Right lobe of liver (tissue), 6 donors: ENCODE data around the gene SLITRK2. TPM values are rescaled to one million over a fixed set of nuclear protein-coding genes. Genes with fewer than 3 reads are reported as not detected.

Source experiments
- ATAC-seq, 4 donors: fragments of 200-7000 bp; cut with Tn5 transposase; one replicate each; pipeline ENCODE4 v1.9.1; 2020; ENCODE audit warnings: mild to moderate bottlenecking in 4 of 4, moderate library complexity in 4 of 4
- DNase-seq, 3 donors: peaks; one replicate each; pipeline ENCODE4 v3.0.0-alpha.2; 2020
- H3K27ac ChIP-seq, 3 donors: fragments of 200-600 bp; one replicate each; pipeline ENCODE4 v1.8.0; 2022
- H3K27me3 ChIP-seq, 2 donors: fragments of 200-600 bp; one replicate each; pipeline ENCODE4 v1.8.0; 2022
- H3K36me3 ChIP-seq, 4 donors: fragments of 200-600 bp; sonication (generic) in 1 of 4; one replicate each; pipeline versions ENCODE4 v1.5.1 to v1.8.0; 2017 to 2022; ENCODE audit warnings: control low read depth in 1 of 4
- H3K4me1 ChIP-seq, 4 donors: fragments of 200-600 bp; sonication (generic) in 1 of 4; one replicate each; pipeline versions ENCODE4 v1.5.1 to v1.8.0; 2017 to 2022; ENCODE audit warnings: control low read depth in 1 of 4
- H3K4me3 ChIP-seq, 3 donors: fragments of 200-600 bp; one replicate each; pipeline ENCODE4 v1.8.0; 2022
- H3K9me3 ChIP-seq, 4 donors: fragments of 200-600 bp; sonication (generic) in 1 of 4; one replicate each; pipeline versions ENCODE4 v1.5.1 to v1.8.0; 2017 to 2022; ENCODE audit warnings: control low read depth in 1 of 4
- POLR2A ChIP-seq: fragments of 450-650 bp; IDR thresholded peaks from one replicate; pipeline ENCODE4 v1.6.1; 2017; ENCODE audit warnings: antibody characterized with exemption, mild to moderate bottlenecking
- WGBS: methylation state at CpG from one replicate; pipeline ENCODE4 v1.1.6; 2018; ENCODE audit warnings: low coverage, low lambda C conversion rate; ENCODE audit not compliant: insufficient coverage; ENCODE audit errors: missing lambda C conversion rate; 5-methylcytosine and 5-hydroxymethylcytosine counted together
- intact Hi-C, 2 donors: fragments of 100-400 bp; cut with DNase I; formaldehyde crosslinking; loops; one replicate each; pipeline versions ENCODE4 v1.11.2 to v1.14.1; 2022
- total RNA-seq, 6 experiments: library from RNA; depleted of rRNA in 2 of 6; stranded (reverse); fragments of >200 nt in 2 of 6; fragmentation: NEBNext Ultra II Directional in 3 of 6; extraction: Animal tissue kit (Norgen Biotek cat#: 25700) in 3 of 6; gene quantifications; one replicate each; pipeline versions ENCODE4 v1.1.0 to v1.2.4, GENCODE V29; 2016 to 2023
- TF ChIP-seq, protein P1 (sequence below), 4 donors: fragments of 200-600 bp in 3 of 4; fragments of 450-650 bp in 1 of 4; IDR thresholded peaks; one replicate each; pipeline versions ENCODE4 v1.5.1 to v1.8.0; 2016 to 2022; ENCODE audit warnings: antibody characterized with exemption in 4 of 4, mild to moderate bottlenecking in 2 of 4
- donor health status: DM: no; HTN: yes; CAD: no.
- donor health status: DM: no; HTN: no; CAD: no.
- donor health status: DM: no; HTN: no; CAD: no.
- donor health status: DM: no; HTN: yes; CAD: no.
- donor health status: DM: no; HTN: yes; CAD: no.

SLITRK2 gene
- total RNA-seq, 6 experiments from 2014 or later: 0.04 to 0.23 (median 0.06) TPM; not detected in 1

DNA sequence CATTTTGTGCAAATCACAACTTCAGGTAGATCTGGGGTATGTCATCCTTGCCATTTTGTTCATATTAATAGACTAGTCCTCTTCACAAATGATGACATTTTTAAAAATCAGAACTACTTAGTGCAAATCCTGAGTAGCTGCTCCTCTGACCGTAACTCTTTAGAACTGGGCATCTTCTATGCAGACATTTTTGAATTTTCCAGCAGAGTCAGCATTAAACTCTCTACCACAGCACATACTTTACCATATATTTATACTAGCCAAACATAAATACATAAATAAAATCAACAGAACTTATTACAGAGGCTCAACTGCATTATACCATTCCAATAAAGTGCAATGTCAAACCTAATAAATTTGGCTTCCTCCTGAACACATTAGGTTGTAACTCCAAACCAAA lies 4.5 kb upstream of the SLITRK2 start:
- no peak overlapping the region for H3K4me3 ChIP-seq
- TF ChIP-seq, protein P1, sequence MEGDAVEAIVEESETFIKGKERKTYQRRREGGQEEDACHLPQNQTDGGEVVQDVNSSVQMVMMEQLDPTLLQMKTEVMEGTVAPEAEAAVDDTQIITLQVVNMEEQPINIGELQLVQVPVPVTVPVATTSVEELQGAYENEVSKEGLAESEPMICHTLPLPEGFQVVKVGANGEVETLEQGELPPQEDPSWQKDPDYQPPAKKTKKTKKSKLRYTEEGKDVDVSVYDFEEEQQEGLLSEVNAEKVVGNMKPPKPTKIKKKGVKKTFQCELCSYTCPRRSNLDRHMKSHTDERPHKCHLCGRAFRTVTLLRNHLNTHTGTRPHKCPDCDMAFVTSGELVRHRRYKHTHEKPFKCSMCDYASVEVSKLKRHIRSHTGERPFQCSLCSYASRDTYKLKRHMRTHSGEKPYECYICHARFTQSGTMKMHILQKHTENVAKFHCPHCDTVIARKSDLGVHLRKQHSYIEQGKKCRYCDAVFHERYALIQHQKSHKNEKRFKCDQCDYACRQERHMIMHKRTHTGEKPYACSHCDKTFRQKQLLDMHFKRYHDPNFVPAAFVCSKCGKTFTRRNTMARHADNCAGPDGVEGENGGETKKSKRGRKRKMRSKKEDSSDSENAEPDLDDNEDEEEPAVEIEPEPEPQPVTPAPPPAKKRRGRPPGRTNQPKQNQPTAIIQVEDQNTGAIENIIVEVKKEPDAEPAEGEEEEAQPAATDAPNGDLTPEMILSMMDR (IDR thresholded peaks at IDR 0.05): no peak
- no peak for TF ChIP-seq POLR2A
- peaks cover 4 to 6% of the 10 kb centered on the region in 2 donors for H3K27me3 ChIP-seq
- H3K4me1 ChIP-seq: no peaks in the 10 kb centered on the region
- H3K9me3 ChIP-seq: no peaks in the 10 kb centered on the region
- DNase-seq (no peak), ATAC-seq (no peak)
- intact Hi-C loops: no loop called here
- 43% methylated on average over 1 of the region's 1 CpG for WGBS
- H3K36me3 ChIP-seq: no peaks in the 10 kb centered on the region
- no peak overlapping the region for H3K27ac ChIP-seq

DNA sequence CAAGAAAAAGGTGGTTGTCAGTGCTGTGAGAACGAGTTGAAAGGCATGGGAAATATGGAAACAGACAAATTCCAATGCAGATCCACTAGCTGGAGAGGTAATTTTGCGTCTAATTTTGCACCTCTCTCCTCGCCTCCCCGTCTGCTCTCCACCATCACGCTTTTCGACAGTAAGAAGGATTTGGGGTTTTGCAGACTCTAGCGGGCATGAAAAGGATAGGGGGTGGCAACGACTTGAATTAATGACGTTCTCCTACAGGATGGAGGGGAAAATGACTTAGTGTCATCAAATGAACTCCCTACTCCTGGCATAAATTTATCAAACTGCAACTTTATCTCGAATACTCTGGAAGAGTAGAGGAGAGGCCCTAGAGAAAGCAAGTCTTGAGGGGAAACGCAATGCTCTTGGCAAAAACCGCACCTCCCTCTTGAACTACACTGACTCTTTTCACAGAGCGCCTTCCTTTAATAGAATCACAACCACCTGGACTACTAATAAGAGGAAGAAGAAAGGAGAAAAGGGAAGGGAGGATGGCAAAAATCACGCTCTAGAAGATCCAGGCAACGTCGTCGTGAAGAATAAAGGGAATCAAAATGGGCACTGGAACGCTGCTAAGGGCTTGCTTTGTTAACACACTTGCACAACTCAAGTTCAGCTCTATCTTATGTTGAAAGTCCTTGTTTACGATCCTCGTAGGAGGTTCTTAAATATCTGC lies 871 bp upstream of the SLITRK2 start:
- no peak for TF ChIP-seq POLR2A
- TF ChIP-seq, protein P1 (IDR thresholded peaks at IDR 0.05): no peak
- 18% methylated on average over 19 of the region's 20 CpGs for WGBS
- Histone ChIP-seq H3K27me3 (peaks cover 6 to 16% of the 10 kb centered on the region in 2 donors), H3K4me3 (no peak overlapping the region), H3K4me1 (no peaks in the 10 kb centered on the region), H3K9me3 (no peaks in the 10 kb centered on the region), H3K36me3 (no peaks in the 10 kb centered on the region), H3K27ac (no peak overlapping the region)
- no peak for ATAC-seq
- no peak for DNase-seq
- intact Hi-C loops: no loop called here

DNA sequence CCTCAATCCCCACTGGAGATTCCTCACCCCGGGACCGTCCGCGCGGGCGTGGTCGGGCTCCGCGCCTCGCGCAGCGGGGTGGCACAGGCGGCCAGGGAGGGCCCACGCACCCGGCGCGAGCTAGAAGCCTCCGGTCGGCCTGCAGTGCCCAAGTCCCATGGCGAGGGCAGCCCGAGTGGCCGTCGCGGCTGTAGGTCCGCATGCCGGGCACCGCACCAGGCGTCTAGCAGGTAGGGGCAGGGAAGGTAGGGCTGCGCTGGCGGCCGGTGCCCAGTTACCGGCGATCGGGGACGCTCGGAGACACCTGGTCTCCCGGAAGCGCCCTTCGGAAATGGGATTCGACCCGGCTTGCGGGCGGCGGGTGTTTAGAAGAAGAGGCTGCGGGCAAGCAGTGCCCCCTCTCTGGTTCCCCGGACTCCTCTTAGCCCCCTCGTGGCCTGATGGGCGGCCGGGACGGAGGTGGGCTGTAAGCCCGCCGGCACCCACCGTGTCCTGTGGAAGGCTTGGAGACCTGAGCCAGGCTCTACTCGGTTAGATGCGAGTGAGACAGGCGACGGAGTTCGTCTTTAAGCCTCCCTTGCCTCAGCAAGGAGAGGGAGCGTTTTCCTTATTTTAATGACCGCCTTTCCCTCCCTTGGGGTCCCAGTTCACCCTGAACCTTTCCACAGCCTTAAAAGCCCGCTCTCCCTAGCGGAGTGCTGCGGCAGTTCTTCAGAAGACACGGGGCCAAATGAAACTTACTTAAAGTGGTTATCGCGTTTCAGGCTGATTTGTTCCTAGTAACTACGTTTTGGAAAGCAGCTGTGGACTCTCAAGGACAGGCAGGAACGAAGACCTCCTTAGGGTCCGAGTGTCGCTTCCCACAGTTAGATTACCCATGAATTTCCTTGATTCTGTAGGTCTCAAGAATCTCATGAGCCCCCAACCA lies 821 bp downstream of the SLITRK2 start:
- intact Hi-C loops: no loop called here
- Histone ChIP-seq H3K36me3 (no peaks in the 10 kb centered on the region), H3K27me3 (peaks cover 0 to 16% of the 10 kb centered on the region in 2 donors), H3K4me1 (no peaks in the 10 kb centered on the region), H3K9me3 (no peaks in the 10 kb centered on the region), H3K27ac (no peak overlapping the region), H3K4me3 (no peak overlapping the region)
- DNase-seq: peak in 2 of 3 donors; percentile 18 to 51
- WGBS: 15% methylated on average over 14 of the region's 70 CpGs
- ATAC-seq: peak; percentile 24 to 40 (median 34)
- TF ChIP-seq POLR2A: no peak
- TF ChIP-seq, protein P1 (IDR thresholded peaks at IDR 0.05): no peak

DNA sequence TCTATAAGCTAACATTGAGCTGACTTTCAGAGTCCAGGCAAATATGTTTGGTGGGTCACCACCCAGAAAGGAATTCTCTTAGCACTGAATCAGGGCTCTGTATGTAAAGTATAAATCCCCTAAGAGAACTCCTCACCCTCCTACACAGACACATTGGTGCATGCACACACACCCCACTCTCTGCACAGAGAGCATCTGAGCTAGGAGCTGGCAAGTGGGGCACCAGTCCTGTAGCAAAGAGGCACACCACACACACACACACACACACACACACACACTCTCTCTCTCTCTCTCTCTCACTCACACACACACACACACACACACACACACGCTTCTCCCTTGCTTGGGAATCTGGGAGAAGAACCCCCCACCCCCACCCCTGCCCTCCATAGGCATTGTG lies 3.2 kb downstream of the SLITRK2 start:
- H3K36me3 ChIP-seq: no peaks in the 10 kb centered on the region
- DNase-seq: no peak
- 33% methylated on average over 1 of the region's 1 CpG for WGBS
- intact Hi-C loops: no loop called here
- no peaks in the 10 kb centered on the region for H3K9me3 ChIP-seq
- no peak for TF ChIP-seq POLR2A
- TF ChIP-seq, protein P1 (IDR thresholded peaks at IDR 0.05): no peak
- H3K4me1 ChIP-seq: no peaks in the 10 kb centered on the region
- peaks cover 0 to 19% of the 10 kb centered on the region in 2 donors for H3K27me3 ChIP-seq
- H3K27ac ChIP-seq: no peak overlapping the region
- no peak for ATAC-seq
- no peak overlapping the region for H3K4me3 ChIP-seq
